AG04449 (cell line): ENCODE data around the gene SLC9C1.

Source experiments
- CTCF ChIA-PET: fragments of 350-600 bp; formaldehyde crosslinking; extraction: SDS; loops from one replicate; lab custom pipeline; 2021; ENCODE audit warnings: antibody characterized with exemption; lab: Yijun Ruan, JAX
- POLR2A ChIA-PET: fragments of 400-600, 350-600 bp; formaldehyde crosslinking; extraction: SDS; loops from one replicate; lab custom pipeline; 2020; ENCODE audit warnings: antibody characterized with exemption, inconsistent platforms; lab: Yijun Ruan, JAX
- DNase-seq: peaks from one replicate; pipeline ENCODE4 v3.0.0-alpha.2; 2010; ENCODE audit warnings: low read depth, low spot score
- H3K4me3 ChIP-seq: 2 replicates; pipeline ENCODE4 v1.5.1; 2011; ENCODE audit warnings: low read depth, mild to moderate bottlenecking, control low read depth, low read length
- CTCF ChIP-seq: IDR thresholded peaks from one replicate; pipeline ENCODE4 v1.5.1; 2011; ENCODE audit warnings: mild to moderate bottlenecking, moderate library complexity, low read length, control low read depth, inconsistent platforms; ENCODE audit not compliant: insufficient read depth; ENCODE audit errors: missing control alignments

Gene SLC9C1

DNA sequence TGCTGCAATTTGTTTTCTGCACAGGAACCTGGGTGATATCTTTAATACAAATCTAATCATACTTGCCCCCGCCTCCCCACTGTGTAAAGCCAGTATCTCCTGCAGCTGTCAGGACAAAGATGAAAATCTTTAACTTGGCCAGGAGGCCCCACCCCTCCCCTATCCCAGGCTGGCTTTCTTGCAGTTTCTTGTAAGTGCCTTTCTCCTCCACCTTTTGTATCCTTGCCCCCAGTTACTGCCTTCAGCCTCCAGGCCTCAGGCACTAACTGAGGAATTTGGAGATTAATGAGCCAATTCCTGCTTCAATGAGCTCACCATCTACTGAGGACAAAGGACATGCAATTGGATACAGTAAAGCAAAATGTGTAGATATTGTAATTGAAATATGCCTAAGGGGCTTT, 167.5 kb downstream of the SLC9C1 start:
- no peak for TF ChIP-seq CTCF
- H3K4me3 ChIP-seq, result no peak overlapping the region
- ChIA-PET CTCF (interaction anchor here (1.4 to 5.7 kb wide), 4 partner anchors 9 to 21 kb away, joined by 4 to 36 read pairs (median 11); no protein-coding TSS in a partner anchor), POLR2A (no interaction called here)
- no peak for DNase-seq

DNA sequence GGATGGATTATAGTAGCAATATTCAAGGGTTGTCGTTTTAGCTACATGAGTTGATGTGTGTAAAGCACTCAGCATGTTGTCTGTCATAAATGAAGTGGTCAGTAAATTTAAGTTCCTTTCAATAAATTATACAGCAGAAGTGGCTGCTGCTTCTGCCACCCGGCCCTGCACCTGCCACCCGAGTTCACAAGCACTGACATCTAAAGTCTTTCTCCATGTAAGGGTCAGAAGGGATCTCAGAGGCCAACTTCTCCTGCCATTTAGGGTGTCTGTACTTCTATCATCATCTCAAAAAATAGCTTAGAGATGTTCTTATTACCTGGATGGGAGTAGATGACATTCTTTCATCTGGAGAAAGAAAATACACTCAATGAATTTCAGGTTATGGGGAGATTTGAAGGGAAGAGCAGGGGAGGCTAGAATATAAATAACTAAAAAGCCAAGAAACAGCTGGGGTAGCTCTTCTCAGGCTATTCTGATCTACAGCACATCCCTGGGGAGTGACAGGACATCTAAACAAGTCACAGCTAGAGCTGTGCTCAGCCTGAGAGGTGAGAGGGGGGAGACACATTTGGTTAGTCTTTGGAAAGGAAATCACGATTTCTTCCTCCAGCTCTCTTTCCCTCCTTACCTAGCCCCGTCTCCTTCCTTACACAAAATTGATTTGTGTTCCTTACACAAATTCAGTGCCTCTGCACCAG, 169.0 kb downstream of the SLC9C1 start:
- DNase-seq, result no peak
- POLR2A ChIA-PET, result no interaction called here
- no peak overlapping the region for H3K4me3 ChIP-seq
- TF ChIP-seq CTCF, result no peak
- CTCF ChIA-PET, result interaction anchor here (0.9 to 5.7 kb wide), 9 partner anchors 11 to 433 kb away, joined by 3 to 36 read pairs (median 4); partner anchors contain the start of gene SLC9C1

- ChIA-PET POLR2A (no interaction called here), CTCF (interaction anchor here (1.4 to 1.6 kb wide), 2 partner anchors 12 to 431 kb away, joined by 3 to 6 read pairs; no protein-coding TSS in a partner anchor)
- H3K4me3 ChIP-seq, result no peak overlapping the region
- no peak for TF ChIP-seq CTCF
- DNase-seq, result no peak
Observed at GRCh38 chr3:112123548-112123947, 170.5 kb downstream of the SLC9C1 start.

GRCh38 chr3:112122870-112123269, 171.1 kb downstream of the SLC9C1 start:
- DNase-seq, result no peak
- CTCF ChIA-PET, result interaction anchor here (1.6 kb wide), 1 partner anchor 11 kb away, joined by 6 read pairs; no protein-coding TSS in a partner anchor
- no peak overlapping the region for H3K4me3 ChIP-seq
- TF ChIP-seq CTCF, result no peak
- POLR2A ChIA-PET, result no interaction called here

GRCh38 chr3:112121577-112122547, 172.2 kb downstream of the SLC9C1 start:
- H3K4me3 ChIP-seq, result no peak overlapping the region
- POLR2A ChIA-PET, result no interaction called here
- CTCF ChIA-PET, result interaction anchor here (1.1 kb wide), 1 partner anchor 10 kb away, joined by 7 read pairs; no protein-coding TSS in a partner anchor
- TF ChIP-seq CTCF, result no peak
- DNase-seq, result no peak
